GM19238 (cell line): ENCODE data around the gene ADGRG6.

Experiments used
- DNase-seq: peaks from one replicate; pipeline ENCODE4 v3.0.0; 2011; ENCODE audit warnings: low spot score; ENCODE audit not compliant: insufficient read length

ADGRG6 gene

GRCh38 chr6:142290851-142291250, 11.0 kb upstream of the ADGRG6 start:
- no peak for DNase-seq

GRCh38 chr6:142291512-142291911, 10.3 kb upstream of the ADGRG6 start:
- no peak for DNase-seq

GRCh38 chr6:142292166-142292924, 9.5 kb upstream of the ADGRG6 start:
- DNase-seq, result no peak

GRCh38 chr6:142293121-142293520, 8.7 kb upstream of the ADGRG6 start:
- DNase-seq, result no peak

- no peak for DNase-seq
These were observed 7.1 kb upstream of the ADGRG6 start for GRCh38 chr6:142294679-142295078.

GRCh38 chr6:142296975-142297604, 4.7 kb upstream of the ADGRG6 start:
- DNase-seq, result no peak

GRCh38 chr6:142297605-142297995, 4.2 kb upstream of the ADGRG6 start:
- no peak for DNase-seq

- no peak for DNase-seq
These were observed 3.6 kb upstream of the ADGRG6 start for GRCh38 chr6:142297996-142298753.

GRCh38 chr6:142300302-142300701, 1.5 kb upstream of the ADGRG6 start:
- DNase-seq, result no peak

- no peak for DNase-seq
These were observed 803 bp upstream of the ADGRG6 start for GRCh38 chr6:142300758-142301650.

- DNase-seq, result no peak
These were observed 791 bp downstream of the ADGRG6 start for GRCh38 chr6:142302421-142303175.

GRCh38 chr6:142303176-142303533, 1.3 kb downstream of the ADGRG6 start:
- DNase-seq, result no peak

- no peak for DNase-seq
These were observed 2.4 kb downstream of the ADGRG6 start for GRCh38 chr6:142304241-142304640.

- no peak for DNase-seq
These were observed 4.9 kb downstream of the ADGRG6 start for GRCh38 chr6:142306736-142307135.

GRCh38 chr6:142307963-142308748, 6.3 kb downstream of the ADGRG6 start:
- no peak for DNase-seq

- DNase-seq, result no peak
These were observed 7.6 kb downstream of the ADGRG6 start for GRCh38 chr6:142309426-142309825.

- DNase-seq, result no peak
These were observed 11.5 kb downstream of the ADGRG6 start for GRCh38 chr6:142313284-142313683.

GRCh38 chr6:142316791-142317368, 15.1 kb downstream of the ADGRG6 start:
- no peak for DNase-seq

GRCh38 chr6:142318714-142319113, 16.9 kb downstream of the ADGRG6 start:
- DNase-seq, result no peak

GRCh38 chr6:142320366-142320765, 18.6 kb downstream of the ADGRG6 start:
- DNase-seq, result no peak
